GM21515 (cell line): ENCODE measurements around the gene USP13.

ENCODE experiments used
- ATAC-seq: cut with Tn5 transposase; IDR thresholded peaks from one replicate; pipeline ENCODE4 v1.9.1; 2021; ENCODE audit not compliant: unreplicated experiment

The USP13 gene

DNA sequence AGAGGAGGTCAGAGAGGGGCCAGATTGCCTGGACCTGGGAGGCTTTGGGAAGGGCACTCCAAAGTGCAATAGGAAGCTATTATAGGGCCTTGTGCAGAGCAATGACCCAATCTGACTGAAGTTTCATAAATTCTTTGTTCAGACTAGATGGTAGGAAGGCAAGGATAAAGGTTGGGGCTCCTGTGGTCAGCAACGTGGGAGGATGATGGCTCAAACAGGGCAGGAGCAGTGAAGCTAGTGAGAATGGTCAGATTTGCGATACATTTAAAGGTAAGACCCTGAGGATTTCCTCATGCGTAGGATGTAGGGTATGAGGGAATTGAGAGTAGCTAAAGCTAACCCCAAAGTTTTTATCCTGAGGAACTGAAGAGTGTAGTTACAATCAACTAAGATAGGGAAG is 139.0 kb downstream of the USP13 start:
- ATAC-seq: no peak

GRCh38 chr3:179794355-179794754 is 141.5 kb downstream of the USP13 start:
- no peak for ATAC-seq

GRCh38 chr3:179796421-179796820 is 143.6 kb downstream of the USP13 start:
- ATAC-seq: no peak

- no peak for ATAC-seq
Measured at GRCh38 chr3:179797192-179797591, 144.4 kb downstream of the USP13 start.

GRCh38 chr3:179801263-179801662 is 148.4 kb downstream of the USP13 start:
- ATAC-seq: no peak

DNA sequence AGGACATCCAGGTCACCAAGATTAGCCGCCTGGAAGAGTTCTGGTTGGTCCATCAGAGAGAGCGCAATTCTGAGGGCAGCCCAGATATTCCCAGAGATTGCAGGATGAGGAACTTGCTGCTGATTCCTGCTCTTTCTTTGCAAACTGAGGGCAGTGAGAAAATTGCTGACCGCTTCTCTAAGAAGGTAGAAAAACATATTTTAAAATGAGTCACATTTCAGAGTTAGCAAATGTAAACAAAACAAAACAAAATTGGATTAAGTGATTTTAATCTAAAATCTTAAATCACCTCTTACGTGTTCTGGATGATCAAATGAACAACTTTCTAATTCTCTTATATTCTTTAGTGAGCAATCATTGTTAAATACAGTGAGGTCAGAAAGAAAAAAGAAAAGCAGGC is 149.0 kb downstream of the USP13 start:
- no peak for ATAC-seq

DNA sequence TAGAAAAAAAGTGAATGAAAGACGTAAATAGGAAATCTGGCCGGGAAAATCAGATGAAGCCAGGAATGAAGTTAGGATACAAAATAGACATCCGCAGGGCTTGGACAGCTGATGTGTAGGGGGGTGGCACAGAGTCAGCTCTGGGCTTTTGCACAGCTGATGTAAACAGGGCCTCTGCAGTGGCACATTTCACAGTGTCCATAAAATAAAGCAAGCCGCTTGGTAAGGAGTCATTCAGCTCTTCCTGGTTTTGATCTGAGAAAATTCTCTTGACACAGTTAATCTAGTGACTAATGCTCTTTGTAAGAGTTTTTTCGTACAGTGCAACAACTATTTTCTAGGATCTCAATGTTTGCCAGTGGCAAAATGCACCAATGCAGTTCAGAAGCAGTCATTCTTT is 153.3 kb downstream of the USP13 start:
- ATAC-seq: no peak

DNA sequence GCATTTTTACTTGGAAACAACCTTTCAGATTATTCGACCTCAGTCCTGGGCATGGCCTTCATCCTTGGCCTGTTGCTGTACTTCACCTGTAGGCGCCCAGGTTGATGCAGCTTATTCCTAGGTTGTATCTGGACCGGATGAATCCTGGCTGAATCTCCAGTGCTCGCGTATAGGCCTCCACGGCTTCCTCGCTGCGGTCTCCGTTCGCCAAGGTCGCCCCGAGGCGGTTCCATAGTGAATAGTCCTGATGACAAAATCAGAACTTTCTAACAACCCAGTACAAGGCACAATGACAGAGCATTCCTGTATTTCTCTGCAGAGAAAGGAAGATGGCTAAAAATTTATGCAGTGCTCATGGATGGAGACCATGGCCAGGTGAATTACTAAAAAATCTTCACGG is 154.7 kb downstream of the USP13 start:
- ATAC-seq: no peak

DNA sequence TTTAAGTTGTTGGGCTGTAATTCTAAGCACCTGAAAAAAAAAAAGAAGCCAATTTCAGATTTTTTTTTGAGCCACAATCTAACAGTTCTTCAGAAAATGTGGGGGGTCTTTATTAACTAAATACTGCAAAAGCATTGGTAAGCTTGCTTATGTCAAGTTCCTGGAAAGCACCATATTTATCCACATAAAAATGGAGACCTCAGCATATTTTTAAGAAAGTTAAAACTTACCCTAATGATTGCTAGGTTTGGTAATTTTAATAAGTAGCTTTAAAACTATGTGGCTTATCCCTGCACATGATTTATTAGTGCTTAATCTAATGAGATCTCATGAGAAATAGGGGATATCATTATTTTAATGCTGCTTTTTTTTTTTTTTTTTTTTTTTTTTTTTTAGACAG is 156.8 kb downstream of the USP13 start:
- no peak for ATAC-seq

DNA sequence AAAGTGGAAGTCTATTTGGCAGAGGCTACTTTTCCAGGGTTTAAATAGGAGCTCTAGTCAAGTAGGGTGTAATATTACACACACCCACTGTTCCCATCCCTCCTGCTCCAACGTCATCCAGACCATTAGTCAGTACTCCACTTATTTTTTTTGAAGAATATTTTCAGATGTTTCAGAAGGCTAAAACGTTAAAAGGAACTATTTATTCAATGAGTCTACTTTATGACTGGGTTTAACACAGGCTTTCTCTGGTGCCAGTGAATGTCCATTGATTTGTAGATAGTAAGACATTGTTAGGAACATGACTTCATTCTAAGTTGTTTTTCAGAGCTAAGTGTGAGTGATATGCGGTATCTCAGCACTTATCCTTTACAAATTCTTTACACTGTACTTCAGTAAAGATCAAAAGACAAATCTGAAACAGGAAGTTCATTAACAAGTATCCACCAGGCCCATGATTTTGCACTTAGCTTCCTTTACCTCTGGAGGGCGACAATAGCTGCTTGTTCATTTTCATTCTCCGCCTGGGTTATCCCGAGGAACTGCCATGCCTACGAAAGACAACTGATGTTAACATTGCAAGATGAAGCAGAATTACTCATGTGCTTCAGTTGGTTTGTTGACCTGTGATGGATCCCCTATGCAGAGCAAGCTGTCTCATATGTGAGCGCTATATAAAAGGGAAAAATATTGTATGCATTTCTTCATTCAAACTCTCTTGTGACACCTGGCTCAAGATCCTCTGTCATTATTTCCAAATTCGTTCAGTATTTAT is 158.7 kb downstream of the USP13 start:
- peak; percentile 95 for ATAC-seq

DNA sequence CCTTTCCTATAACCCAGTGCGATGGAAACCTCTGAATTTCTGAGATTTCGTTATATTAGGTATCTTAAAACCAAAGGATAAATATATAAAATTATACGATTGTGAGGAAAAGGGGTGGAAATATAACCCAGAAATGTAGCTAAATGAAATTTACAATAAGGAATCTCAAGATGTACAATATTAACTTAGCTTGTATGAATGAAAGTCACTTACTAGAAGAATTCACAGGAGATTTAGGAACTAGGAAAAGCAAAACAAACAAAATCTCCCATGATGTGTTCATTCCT is 159.2 kb downstream of the USP13 start:
- no peak for ATAC-seq

DNA sequence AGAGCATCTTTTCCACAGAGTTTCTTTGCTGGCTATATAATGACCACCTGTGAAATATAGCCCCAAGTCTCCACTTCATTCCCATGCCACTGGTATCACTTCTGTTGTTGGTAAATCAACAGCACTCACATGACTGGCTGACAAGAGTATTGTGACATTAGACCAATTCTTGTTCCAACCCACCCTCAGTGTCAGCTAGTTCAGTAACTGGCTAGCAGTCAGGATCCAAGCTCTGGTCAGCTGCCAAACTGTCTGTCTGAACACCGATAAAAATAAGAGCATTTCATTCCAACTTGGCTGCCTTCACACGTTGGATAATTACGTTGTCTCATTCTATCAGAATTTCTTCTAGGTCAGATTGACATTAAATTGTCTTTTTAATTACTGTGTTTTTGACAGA is 166.5 kb downstream of the USP13 start:
- ATAC-seq: no peak

GRCh38 chr3:179822296-179822695 is 169.5 kb downstream of the USP13 start:
- no peak for ATAC-seq

- ATAC-seq: no peak
Measured at GRCh38 chr3:179825527-179826246, 172.8 kb downstream of the USP13 start.

DNA sequence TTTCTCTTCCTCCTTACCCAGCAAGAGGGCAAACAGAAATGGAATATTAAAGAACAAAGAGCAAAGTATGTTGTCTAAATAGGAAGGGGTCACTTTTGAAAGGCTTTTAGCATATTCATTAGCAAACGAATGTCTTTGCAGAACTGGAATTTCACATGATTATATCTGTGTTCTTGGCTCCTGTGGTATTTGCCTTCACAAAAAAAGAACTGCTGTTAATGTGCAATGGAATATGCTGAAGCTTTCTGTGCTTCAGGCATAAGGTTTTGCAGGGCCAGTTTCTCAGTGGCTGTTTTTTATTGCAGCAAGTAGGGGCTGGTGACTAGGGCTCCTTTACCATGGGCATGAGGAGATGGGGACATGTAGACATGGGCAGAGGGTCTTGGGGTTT is 173.4 kb downstream of the USP13 start:
- ATAC-seq: no peak

- ATAC-seq: no peak
Measured at GRCh38 chr3:179828738-179829137, 175.9 kb downstream of the USP13 start.

DNA sequence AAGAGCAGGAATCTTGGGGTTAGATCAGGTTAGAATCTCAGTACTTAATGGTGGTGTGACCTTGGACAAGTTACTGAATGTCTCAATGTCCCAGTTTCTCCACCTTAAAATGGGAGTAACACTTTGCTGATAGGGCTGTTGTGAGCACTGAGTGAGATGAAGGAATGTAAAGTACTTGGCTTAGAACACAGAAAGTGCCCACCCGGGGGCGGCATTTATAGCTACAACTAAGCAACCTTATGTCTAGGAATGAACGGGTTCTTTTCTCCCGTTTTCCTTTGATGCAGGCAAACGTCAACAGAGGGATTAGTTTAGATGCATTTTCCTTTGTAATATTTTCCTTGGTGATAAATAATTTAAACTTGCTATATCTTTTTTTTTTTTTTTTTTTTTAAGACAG is 176.6 kb downstream of the USP13 start:
- ATAC-seq: no peak

DNA sequence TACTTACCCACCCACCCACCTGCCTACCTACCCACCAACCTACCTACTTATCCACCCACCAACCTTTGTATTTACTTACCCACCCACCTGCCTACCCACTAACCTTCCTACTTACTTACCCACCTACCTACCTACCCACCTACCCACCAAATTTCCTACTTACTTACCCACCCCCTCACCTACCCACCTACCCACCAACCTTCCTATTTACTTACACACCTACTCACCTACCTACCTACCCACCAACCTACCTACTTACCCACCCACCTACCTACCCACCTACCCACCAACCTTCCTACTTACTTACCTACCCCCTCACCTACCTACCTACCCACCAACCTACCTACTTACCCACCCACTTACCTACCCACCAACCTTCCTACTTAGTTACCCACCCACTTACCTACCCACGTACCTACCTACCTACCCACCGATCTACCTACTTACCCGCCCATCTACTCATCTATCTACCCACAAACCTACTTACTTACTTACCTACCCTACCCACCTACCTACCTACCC is 179.6 kb downstream of the USP13 start:
- ATAC-seq: no peak

DNA sequence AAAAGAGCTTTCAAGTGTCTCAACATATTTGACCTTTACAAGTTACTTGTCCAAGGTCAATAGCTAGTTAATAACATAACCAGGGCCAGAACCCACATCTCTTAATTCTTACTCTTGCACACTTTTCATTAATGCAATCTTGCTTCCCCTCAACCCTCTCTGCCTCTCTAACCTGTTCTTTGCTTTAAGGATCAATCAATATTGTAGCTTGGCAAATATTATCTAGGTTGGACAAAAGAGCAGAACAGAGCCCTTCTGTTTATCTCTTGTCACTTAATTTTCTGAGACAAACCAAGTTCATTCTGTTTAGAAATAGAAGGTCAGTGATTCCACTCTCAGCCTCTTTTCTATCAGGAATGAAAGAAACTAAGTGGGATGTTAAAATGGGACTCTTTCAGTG is 180.5 kb downstream of the USP13 start:
- ATAC-seq: no peak

DNA sequence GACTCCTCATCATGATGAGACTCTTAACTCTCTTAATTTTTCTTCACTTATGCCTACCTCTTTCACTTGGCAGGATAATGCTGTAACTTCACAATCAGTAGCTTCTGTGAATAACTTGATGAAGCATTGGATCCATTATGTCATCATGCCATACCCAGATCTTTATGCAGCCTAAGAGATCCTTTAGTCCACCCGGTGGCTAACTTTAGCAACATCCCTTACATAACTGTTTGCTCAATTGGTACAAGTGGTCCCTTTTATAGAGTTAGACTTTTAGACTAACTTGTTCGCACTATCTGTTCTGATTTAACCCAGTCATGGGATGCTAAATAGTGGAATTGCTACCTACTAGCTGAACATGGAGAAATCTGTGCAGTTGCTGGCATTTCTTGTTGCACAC is 184.5 kb downstream of the USP13 start:
- no peak for ATAC-seq
